Keratinocyte (primary cell): ENCODE results near the gene DDX27. TPM values are rescaled to one million over a fixed set of nuclear protein-coding genes. Genes with fewer than 3 reads are reported as not detected.

Source experiments
- DNase-seq: peaks from one replicate; pipeline ENCODE4 v3.0.0-alpha.2; 2011; ENCODE audit warnings: low read depth, missing footprints, low spot score
- FAIRE-seq: peaks from 2 replicates; lab custom pipeline; 2011; peaks lifted over from hg19 to GRCh38; lab: Jason Lieb, UNC
- H2AFZ ChIP-seq: 2 replicates; pipeline ENCODE4 v1.6.0; 2012; ENCODE audit warnings: low read length, control low read depth, inconsistent platforms; ENCODE audit not compliant: control insufficient read depth
- H3K27ac ChIP-seq: 2 replicates; pipeline ENCODE4 v1.5.1; 2011; ENCODE audit warnings: low read length; ENCODE audit not compliant: control insufficient read depth, insufficient read depth
- H3K27me3 ChIP-seq: 3 replicates; pipeline ENCODE4 v1.6.0; 2011; ENCODE audit warnings: low read length; ENCODE audit not compliant: control insufficient read depth, insufficient read depth; ENCODE audit errors: extremely low read depth
- H3K36me3 ChIP-seq, 2 experiments: 2 replicates in 1 of 2; 3 replicates in 1 of 2; pipeline ENCODE4 v1.5.1; 2011; ENCODE audit warnings: low read length in 2 of 2, mild to moderate bottlenecking in 1 of 2; ENCODE audit not compliant: control insufficient read depth in 2 of 2, insufficient read depth in 2 of 2; ENCODE audit errors: extremely low read depth in 1 of 2
- H3K4me1 ChIP-seq: 3 replicates; pipeline ENCODE4 v1.5.1; 2011; ENCODE audit warnings: low read length; ENCODE audit not compliant: control insufficient read depth, insufficient read depth; ENCODE audit errors: extremely low read depth
- H3K4me2 ChIP-seq: 3 replicates; pipeline ENCODE4 v1.6.0; 2011; ENCODE audit warnings: low read depth, low read length; ENCODE audit not compliant: control insufficient read depth, insufficient read depth; ENCODE audit errors: extremely low read depth
- H3K4me3 ChIP-seq, 3 experiments: fragments of 200-600 bp in 1 of 3; sonication (generic) in 1 of 3; 2 replicates in 2 of 3; 3 replicates in 1 of 3; pipeline ENCODE4 v1.5.1; 2011 to 2016; ENCODE audit warnings: low read length in 3 of 3, mild to moderate bottlenecking in 3 of 3, control low read depth in 2 of 3, inconsistent platforms in 1 of 3, low read depth in 1 of 3, mixed read lengths in 1 of 3, mixed run types in 1 of 3, moderate library complexity in 1 of 3; ENCODE audit not compliant: control insufficient read depth in 2 of 3, insufficient read depth in 2 of 3; ENCODE audit errors: extremely low read depth in 1 of 3
- H3K79me2 ChIP-seq: 2 replicates; pipeline ENCODE4 v1.6.0; 2012; ENCODE audit warnings: low read length; ENCODE audit not compliant: control insufficient read depth, insufficient read depth
- H3K9ac ChIP-seq: 3 replicates; pipeline ENCODE4 v1.6.0; 2011; ENCODE audit warnings: low read length; ENCODE audit not compliant: control insufficient read depth, insufficient read depth; ENCODE audit errors: extremely low read depth
- H3K9me1 ChIP-seq: 3 replicates; pipeline ENCODE4 v1.6.0; 2011; ENCODE audit warnings: low read length; ENCODE audit not compliant: control insufficient read depth, insufficient read depth; ENCODE audit errors: extremely low read depth
- H3K9me3 ChIP-seq: 2 replicates; pipeline ENCODE4 v1.5.1; 2012; ENCODE audit warnings: low read depth, low read length; ENCODE audit not compliant: control insufficient read depth
- H4K20me1 ChIP-seq: 3 replicates; pipeline ENCODE4 v1.6.0; 2011; ENCODE audit warnings: low read length; ENCODE audit not compliant: control insufficient read depth, insufficient read depth; ENCODE audit errors: extremely low read depth
- EZH2 ChIP-seq: IDR thresholded peaks from one replicate; pipeline ENCODE4 v1.6.1; 2012; ENCODE audit warnings: inconsistent platforms, mild to moderate bottlenecking, low read length, moderate library complexity
- dilution Hi-C: fragments of 300-500 bp; cut with MboI; formaldehyde crosslinking; loops from one replicate; pipeline ENCODE4 v1.7.0; 2020; ENCODE audit warnings: low sequenced_read_pairs; ENCODE audit not compliant: extremely low pct_ligation_motif_present
- polyA plus RNA-seq, 5 experiments: library from polyadenylated mRNA; depleted of rRNA in 3 of 5; stranded (reverse) in 3 of 5; stranded (forward) in 1 of 5; unstranded in 1 of 5; fragments of >200 nt; gene quantifications; 1 replicate in 1 of 5; 2 replicates in 3 of 5; 3 replicates in 1 of 5; pipeline versions ENCODE4 v1.2.1 to v1.2.3, GENCODE V29; 2011 to 2012; ENCODE audit warnings: missing spikeins in 2 of 5, low read depth in 1 of 5, low replicate concordance in 1 of 5
- TF ChIP-seq, protein P1 (sequence below), 3 experiments: IDR thresholded peaks in 1 of 3; conservative IDR thresholded peaks in 1 of 3; optimal IDR thresholded peaks in 1 of 3; 2 replicates in 2 of 3; 3 replicates in 1 of 3; pipeline versions ENCODE3 to v1.5.1; 2011; ENCODE audit warnings: low read length in 3 of 3, mild to moderate bottlenecking in 3 of 3, moderate library complexity in 2 of 3, control low read depth in 1 of 3, inconsistent platforms in 1 of 3; ENCODE audit not compliant: insufficient read depth in 2 of 3; ENCODE audit errors: extremely low read depth in 1 of 3

Gene DDX27
- polyA plus RNA-seq, 1 donor (not counting 4 experiments of a cell fraction or from before 2014, with no cell fraction given) = 34.5 TPM

DNA sequence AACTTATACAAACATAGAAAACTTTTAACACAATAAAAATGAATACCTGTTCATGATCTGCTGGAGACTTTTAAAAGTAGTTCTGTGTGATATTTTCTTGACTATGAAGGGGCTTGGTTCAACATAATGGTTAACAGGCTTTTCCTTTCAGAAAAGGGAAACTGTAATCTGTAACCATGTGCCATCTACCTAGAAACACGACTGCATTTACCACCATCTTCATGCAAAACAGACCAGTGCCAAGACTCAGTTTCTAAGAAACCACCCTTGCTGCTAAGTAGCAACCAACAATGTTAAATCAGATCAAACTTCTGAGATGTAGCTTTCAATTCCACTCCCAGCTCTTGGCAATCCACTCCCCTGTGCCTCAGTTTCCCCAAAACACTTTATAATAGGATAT lies 46.8 kb upstream of the DDX27 start:
- no peak for FAIRE-seq
- DNase-seq = no peak
- Histone ChIP-seq H3K9ac (no peak overlapping the region), H2AFZ (no peak overlapping the region), H3K4me2 (no peak overlapping the region), H3K9me3 (no peaks in the 10 kb centered on the region), H3K27ac (no peak overlapping the region), H3K9me1 (no peaks in the 10 kb centered on the region), H3K79me2 (peaks cover 69% of the 10 kb centered on the region), H4K20me1 (no peaks in the 10 kb centered on the region), H3K4me1 (no peaks in the 10 kb centered on the region), H3K27me3 (no peaks in the 10 kb centered on the region), H3K4me3 (no peak overlapping the region), H3K36me3 (peaks cover 2 to 8% of the 10 kb centered on the region in 2 experiments)
- dilution Hi-C loops = no loop called here
- TF ChIP-seq, protein P1, sequence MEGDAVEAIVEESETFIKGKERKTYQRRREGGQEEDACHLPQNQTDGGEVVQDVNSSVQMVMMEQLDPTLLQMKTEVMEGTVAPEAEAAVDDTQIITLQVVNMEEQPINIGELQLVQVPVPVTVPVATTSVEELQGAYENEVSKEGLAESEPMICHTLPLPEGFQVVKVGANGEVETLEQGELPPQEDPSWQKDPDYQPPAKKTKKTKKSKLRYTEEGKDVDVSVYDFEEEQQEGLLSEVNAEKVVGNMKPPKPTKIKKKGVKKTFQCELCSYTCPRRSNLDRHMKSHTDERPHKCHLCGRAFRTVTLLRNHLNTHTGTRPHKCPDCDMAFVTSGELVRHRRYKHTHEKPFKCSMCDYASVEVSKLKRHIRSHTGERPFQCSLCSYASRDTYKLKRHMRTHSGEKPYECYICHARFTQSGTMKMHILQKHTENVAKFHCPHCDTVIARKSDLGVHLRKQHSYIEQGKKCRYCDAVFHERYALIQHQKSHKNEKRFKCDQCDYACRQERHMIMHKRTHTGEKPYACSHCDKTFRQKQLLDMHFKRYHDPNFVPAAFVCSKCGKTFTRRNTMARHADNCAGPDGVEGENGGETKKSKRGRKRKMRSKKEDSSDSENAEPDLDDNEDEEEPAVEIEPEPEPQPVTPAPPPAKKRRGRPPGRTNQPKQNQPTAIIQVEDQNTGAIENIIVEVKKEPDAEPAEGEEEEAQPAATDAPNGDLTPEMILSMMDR (optimal IDR thresholded peaks at IDR 0.05 in 1 of 3, IDR thresholded peaks at IDR 0.05 in 1 of 3, conservative IDR thresholded peaks at IDR 0.05 in 1 of 3; ENCODE audit: extremely low read depth in 1 of 3, insufficient read depth in 2 of 3, low read length in 3 of 3) = no peak
- TF ChIP-seq EZH2 = no peak

DNA sequence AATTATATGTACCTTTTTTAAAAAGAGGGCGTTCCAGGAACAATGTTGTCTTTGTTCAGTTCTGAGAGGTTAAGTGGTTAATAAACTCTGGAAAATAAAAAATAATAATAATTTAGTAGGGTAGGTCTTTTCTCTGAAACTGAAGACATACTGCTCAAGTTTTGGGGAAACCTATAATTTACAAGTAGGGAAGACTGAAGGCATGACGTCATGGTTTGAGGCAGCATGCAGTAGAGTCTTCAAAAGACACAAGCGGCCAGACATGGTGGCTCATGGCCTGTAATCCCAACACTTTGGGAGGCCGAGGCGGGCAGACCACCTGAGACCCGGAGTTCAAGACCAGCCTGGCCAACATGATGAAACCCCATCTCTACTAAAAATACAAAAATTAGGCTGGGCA lies 45.0 kb upstream of the DDX27 start:
- no peak overlapping the region for H3K4me3 ChIP-seq
- H3K27me3 ChIP-seq = no peaks in the 10 kb centered on the region
- peaks cover 69% of the 10 kb centered on the region for H3K79me2 ChIP-seq
- dilution Hi-C loops = no loop called here
- no peak overlapping the region for H3K9ac ChIP-seq
- DNase-seq (no peak), FAIRE-seq (no peak)
- no peaks in the 10 kb centered on the region for H3K4me1 ChIP-seq
- H2AFZ ChIP-seq = no peak overlapping the region
- H3K9me3 ChIP-seq = no peaks in the 10 kb centered on the region
- TF ChIP-seq, protein P1 (optimal IDR thresholded peaks at IDR 0.05 in 1 of 3, IDR thresholded peaks at IDR 0.05 in 1 of 3, conservative IDR thresholded peaks at IDR 0.05 in 1 of 3; ENCODE audit: extremely low read depth in 1 of 3, insufficient read depth in 2 of 3, low read length in 3 of 3) = no peak
- TF ChIP-seq EZH2 = no peak
- H3K36me3 ChIP-seq = peaks cover 2 to 12% of the 10 kb centered on the region in 2 experiments
- H4K20me1 ChIP-seq = no peaks in the 10 kb centered on the region
- no peaks in the 10 kb centered on the region for H3K9me1 ChIP-seq
- no peak overlapping the region for H3K27ac ChIP-seq
- H3K4me2 ChIP-seq = no peak overlapping the region
